Stimulated activated CD4-positive, alpha-beta T cell treated with anti-CD3 and anti-CD28 coated beads, Interleukin-4, amount 100 ng/mL, for 1 hour (primary cell): Measurements from ENCODE around the gene ZNF268.
"Not testable (repeated sequence)": the region's sequence is repeated elsewhere in the genome, so short reads cannot be mapped to it uniquely, and the experiment has no call there.

Experiments
- DNase-seq: peaks from one replicate; pipeline ENCODE4 v3.0.0-alpha.2; 2020

ZNF268 gene

GRCh38 chr12:133231001-133231400, 49.7 kb downstream of the ZNF268 start:
- DNase-seq = no peak

GRCh38 chr12:133233006-133233405, 51.7 kb downstream of the ZNF268 start:
- no peak for DNase-seq

- DNase-seq = no peak
Observed at GRCh38 chr12:133233993-133234564, 52.8 kb downstream of the ZNF268 start.

GRCh38 chr12:133234971-133235370, 53.7 kb downstream of the ZNF268 start:
- DNase-seq = no peak

- no peak for DNase-seq
Observed at GRCh38 chr12:133235401-133236112, 54.3 kb downstream of the ZNF268 start, which contains the start of gene ANHX. Gene ANHX (minus strand): TSS chr12:133235877. CDS start chr12:133234356, 1,521 bp downstream.

- no peak for DNase-seq
Observed at GRCh38 chr12:133236144-133236543, 54.8 kb downstream of the ZNF268 start.

- no peak for DNase-seq
Observed at GRCh38 chr12:133236556-133236955, 55.3 kb downstream of the ZNF268 start.

GRCh38 chr12:133251732-133252131, 70.4 kb downstream of the ZNF268 start:
- no peak for DNase-seq

- DNase-seq = not testable (repeated sequence)
Observed at GRCh38 chr12:133255833-133256232, 74.5 kb downstream of the ZNF268 start.

GRCh38 chr12:133256321-133256720, 75.0 kb downstream of the ZNF268 start:
- DNase-seq = no peak

GRCh38 chr12:133264173-133264572, 82.9 kb downstream of the ZNF268 start:
- no peak for DNase-seq
